ENCODE results near the gene COL9A3. TPM values are rescaled to one million over a fixed set of nuclear protein-coding genes. Genes with fewer than 3 reads are reported as not detected.
A peak's percentile ranks its signal among the peaks of the same experiment; 100 is the strongest.

The COL9A3 gene
- total RNA-seq, 1 experiment from 2014 or later, result 136 TPM

GRCh38 chr20:62804627-62805154, 12.2 kb upstream of the COL9A3 start, which contains the start of gene OGFR:
OGFR (plus strand) TSS chr20:62804835; CDS start chr20:62804860, 25 bp downstream.
- ATAC-seq (peak; percentile 19; the same call in 1 of the 2 replicates), DNase-seq (ENCODE audit: low spot score) (peak; percentile 63)
- no peaks in the 10 kb centered on the region for H3K9me3 Mint-ChIP-seq
- H3K36me3 Mint-ChIP-seq, result peaks cover 13% of the 10 kb centered on the region
- H3K27me3 Mint-ChIP-seq (ENCODE audit: low read depth), result peaks cover 7% of the 10 kb centered on the region; the same call in 1 of the 2 replicates
- ChIA-PET CTCF (interaction anchor here (0.6 to 2.2 kb wide), 6 partner anchors 11 to 188 kb away, joined by 3 to 12 read pairs (median 4); partner anchors contain the start of gene TCFL5), POLR2A (no interaction called here)
- peak within 1 kb of the TSS; percentile 85 for H3K4me3 Mint-ChIP-seq
- 0 out of 2 replicates have a peak within 1 kb of the TSS, but pooled peaks have one; percentile 45 for H3K27ac Mint-ChIP-seq
- H3K4me1 Mint-ChIP-seq, result peaks cover 11% of the 10 kb centered on the region
- TF ChIP-seq, protein P1, sequence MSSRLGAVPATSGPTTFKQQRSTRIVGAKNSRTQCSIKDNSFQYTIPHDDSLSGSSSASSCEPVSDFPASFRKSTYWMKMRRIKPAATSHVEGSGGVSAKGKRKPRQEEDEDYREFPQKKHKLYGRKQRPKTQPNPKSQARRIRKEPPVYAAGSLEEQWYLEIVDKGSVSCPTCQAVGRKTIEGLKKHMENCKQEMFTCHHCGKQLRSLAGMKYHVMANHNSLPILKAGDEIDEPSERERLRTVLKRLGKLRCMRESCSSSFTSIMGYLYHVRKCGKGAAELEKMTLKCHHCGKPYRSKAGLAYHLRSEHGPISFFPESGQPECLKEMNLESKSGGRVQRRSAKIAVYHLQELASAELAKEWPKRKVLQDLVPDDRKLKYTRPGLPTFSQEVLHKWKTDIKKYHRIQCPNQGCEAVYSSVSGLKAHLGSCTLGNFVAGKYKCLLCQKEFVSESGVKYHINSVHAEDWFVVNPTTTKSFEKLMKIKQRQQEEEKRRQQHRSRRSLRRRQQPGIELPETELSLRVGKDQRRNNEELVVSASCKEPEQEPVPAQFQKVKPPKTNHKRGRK (CRISPR knock-in tag; IDR thresholded peaks at IDR 0.05; ENCODE audit: borderline replicate concordance), result no peak
- TF ChIP-seq, protein P2, sequence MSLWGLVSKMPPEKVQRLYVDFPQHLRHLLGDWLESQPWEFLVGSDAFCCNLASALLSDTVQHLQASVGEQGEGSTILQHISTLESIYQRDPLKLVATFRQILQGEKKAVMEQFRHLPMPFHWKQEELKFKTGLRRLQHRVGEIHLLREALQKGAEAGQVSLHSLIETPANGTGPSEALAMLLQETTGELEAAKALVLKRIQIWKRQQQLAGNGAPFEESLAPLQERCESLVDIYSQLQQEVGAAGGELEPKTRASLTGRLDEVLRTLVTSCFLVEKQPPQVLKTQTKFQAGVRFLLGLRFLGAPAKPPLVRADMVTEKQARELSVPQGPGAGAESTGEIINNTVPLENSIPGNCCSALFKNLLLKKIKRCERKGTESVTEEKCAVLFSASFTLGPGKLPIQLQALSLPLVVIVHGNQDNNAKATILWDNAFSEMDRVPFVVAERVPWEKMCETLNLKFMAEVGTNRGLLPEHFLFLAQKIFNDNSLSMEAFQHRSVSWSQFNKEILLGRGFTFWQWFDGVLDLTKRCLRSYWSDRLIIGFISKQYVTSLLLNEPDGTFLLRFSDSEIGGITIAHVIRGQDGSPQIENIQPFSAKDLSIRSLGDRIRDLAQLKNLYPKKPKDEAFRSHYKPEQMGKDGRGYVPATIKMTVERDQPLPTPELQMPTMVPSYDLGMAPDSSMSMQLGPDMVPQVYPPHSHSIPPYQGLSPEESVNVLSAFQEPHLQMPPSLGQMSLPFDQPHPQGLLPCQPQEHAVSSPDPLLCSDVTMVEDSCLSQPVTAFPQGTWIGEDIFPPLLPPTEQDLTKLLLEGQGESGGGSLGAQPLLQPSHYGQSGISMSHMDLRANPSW (CRISPR knock-in tag; conservative IDR thresholded peaks at IDR 0.05; ENCODE audit: low read depth), result no peak
- TF ChIP-seq JAZF1 (CRISPR knock-in tag; IDR thresholded peaks at IDR 0.05) (no peak), PRDM15 (CRISPR knock-in tag; IDR thresholded peaks at IDR 0.05) (no peak), SP1 (CRISPR knock-in tag; conservative IDR thresholded peaks at IDR 0.05) (no peak), E2F4 (CRISPR knock-in tag; IDR thresholded peaks at IDR 0.05; ENCODE audit: borderline replicate concordance, low read depth) (no peak), ETV6 (CRISPR knock-in tag; IDR thresholded peaks at IDR 0.05) (no peak), ZNF263 (CRISPR knock-in tag; IDR thresholded peaks at IDR 0.05; ENCODE audit: low read depth) (peak; percentile 80), SOX15 (CRISPR knock-in tag; IDR thresholded peaks at IDR 0.05) (no peak), ZNF396 (CRISPR knock-in tag; IDR thresholded peaks at IDR 0.05; ENCODE audit: borderline replicate concordance) (no peak), EMX1 (CRISPR knock-in tag; IDR thresholded peaks at IDR 0.05) (no peak), NFE2L1 (CRISPR knock-in tag; IDR thresholded peaks at IDR 0.05) (no peak), RORB (CRISPR knock-in tag; IDR thresholded peaks at IDR 0.05) (no peak), CREB1 (CRISPR knock-in tag; IDR thresholded peaks at IDR 0.05) (no peak), TEAD4 (CRISPR knock-in tag; IDR thresholded peaks at IDR 0.05) (no peak), ZNF121 (CRISPR knock-in tag; IDR thresholded peaks at IDR 0.05) (no peak), PREB (CRISPR knock-in tag; IDR thresholded peaks at IDR 0.05; ENCODE audit: borderline replicate concordance) (no peak), NFYB (CRISPR knock-in tag; conservative IDR thresholded peaks at IDR 0.05; ENCODE audit: low read depth) (no peak), KAT7 (CRISPR knock-in tag; IDR thresholded peaks at IDR 0.05; ENCODE audit: borderline replicate concordance) (no peak), ATF1 (CRISPR knock-in tag; IDR thresholded peaks at IDR 0.05) (no peak)
- TF ChIP-seq, protein P3, sequence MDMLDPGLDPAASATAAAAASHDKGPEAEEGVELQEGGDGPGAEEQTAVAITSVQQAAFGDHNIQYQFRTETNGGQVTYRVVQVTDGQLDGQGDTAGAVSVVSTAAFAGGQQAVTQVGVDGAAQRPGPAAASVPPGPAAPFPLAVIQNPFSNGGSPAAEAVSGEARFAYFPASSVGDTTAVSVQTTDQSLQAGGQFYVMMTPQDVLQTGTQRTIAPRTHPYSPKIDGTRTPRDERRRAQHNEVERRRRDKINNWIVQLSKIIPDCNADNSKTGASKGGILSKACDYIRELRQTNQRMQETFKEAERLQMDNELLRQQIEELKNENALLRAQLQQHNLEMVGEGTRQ (CRISPR knock-in tag; IDR thresholded peaks at IDR 0.05), result no peak
- TF ChIP-seq, protein P4, sequence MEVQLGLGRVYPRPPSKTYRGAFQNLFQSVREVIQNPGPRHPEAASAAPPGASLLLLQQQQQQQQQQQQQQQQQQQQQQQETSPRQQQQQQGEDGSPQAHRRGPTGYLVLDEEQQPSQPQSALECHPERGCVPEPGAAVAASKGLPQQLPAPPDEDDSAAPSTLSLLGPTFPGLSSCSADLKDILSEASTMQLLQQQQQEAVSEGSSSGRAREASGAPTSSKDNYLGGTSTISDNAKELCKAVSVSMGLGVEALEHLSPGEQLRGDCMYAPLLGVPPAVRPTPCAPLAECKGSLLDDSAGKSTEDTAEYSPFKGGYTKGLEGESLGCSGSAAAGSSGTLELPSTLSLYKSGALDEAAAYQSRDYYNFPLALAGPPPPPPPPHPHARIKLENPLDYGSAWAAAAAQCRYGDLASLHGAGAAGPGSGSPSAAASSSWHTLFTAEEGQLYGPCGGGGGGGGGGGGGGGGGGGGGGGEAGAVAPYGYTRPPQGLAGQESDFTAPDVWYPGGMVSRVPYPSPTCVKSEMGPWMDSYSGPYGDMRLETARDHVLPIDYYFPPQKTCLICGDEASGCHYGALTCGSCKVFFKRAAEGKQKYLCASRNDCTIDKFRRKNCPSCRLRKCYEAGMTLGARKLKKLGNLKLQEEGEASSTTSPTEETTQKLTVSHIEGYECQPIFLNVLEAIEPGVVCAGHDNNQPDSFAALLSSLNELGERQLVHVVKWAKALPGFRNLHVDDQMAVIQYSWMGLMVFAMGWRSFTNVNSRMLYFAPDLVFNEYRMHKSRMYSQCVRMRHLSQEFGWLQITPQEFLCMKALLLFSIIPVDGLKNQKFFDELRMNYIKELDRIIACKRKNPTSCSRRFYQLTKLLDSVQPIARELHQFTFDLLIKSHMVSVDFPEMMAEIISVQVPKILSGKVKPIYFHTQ (CRISPR knock-in tag; IDR thresholded peaks at IDR 0.05), result no peak

All from WTC11 (cell line).